Cerebellar nuclear complex (tissue), 1 donor: ENCODE results near the gene OR2J1.
"Not testable (repeated sequence)": the region's sequence is repeated elsewhere in the genome, so short reads cannot be mapped to it uniquely, and the experiment has no call there.

Source experiments
- DNase-seq, 2 experiments: peaks; one replicate each; lab custom pipeline; 2025; lab: John Stamatoyannopoulos, UW

The OR2J1 gene

DNA sequence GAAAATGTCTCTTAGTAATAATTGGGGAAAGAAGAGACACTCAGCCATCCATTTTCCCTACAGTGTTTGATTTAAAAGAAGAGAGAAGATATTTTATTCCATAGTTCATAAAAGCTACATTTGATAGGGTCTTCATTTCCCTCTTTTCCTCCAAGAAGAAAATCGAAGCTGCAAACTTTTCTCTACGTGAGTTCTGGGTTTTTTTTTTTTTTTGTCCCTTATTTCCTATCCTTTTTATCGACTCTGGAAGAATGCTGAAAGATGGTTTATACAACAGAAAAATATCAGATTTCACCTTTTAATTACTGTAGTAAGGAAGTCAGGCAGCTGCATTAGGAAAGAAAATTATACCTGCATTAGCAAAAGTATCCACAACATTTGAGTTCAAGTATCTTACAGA lies at the start of gene OR2J1:
OR2J1 (plus strand) TSS at position 301 of the 400 bp plus-strand sequence. CDS start 1,453 bp downstream, outside the sequence.
- DNase-seq, result no peak

- DNase-seq, result no peak
Observed at GRCh38 chr6:29051680-29052079, 47.6 kb upstream of the OR2J1 start.

- DNase-seq, result no peak
Observed at GRCh38 chr6:29071831-29072723, 27.2 kb upstream of the OR2J1 start.

- no peak for DNase-seq
Observed at GRCh38 chr6:29079203-29079602, 20.1 kb upstream of the OR2J1 start.

DNA sequence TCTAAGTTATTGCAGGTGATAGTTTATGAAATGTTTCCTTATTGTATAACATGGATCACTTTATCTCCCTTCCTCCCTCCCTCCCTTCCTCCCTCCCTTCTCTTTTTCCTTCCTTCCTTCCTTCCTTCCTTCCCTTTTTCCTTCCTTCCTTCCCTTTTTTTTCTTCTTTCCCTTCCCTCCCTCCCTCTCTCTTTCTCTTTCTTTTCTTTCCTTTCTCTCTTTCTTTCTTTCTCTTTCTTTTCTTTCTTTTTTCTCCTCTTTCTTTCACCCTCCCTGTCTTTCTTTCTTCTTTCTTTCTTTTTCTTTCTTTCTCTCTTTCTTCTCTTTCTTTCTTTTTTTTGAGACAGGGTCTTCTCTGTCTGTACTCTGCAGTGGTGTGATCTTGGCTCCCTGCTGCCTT lies 18.0 kb upstream of the OR2J1 start:
- no peak for DNase-seq

- DNase-seq, result no peak
Observed at GRCh38 chr6:29082457-29082856, 16.8 kb upstream of the OR2J1 start.

- no peak for DNase-seq
Observed at GRCh38 chr6:29087213-29087612, 12.1 kb upstream of the OR2J1 start, which contains the start of gene OR2B3. Gene OR2B3 (minus strand): TSS chr6:29087313. CDS start chr6:29087248, 65 bp downstream.

- DNase-seq, result no peak
Observed at GRCh38 chr6:29092957-29093356, 6.3 kb upstream of the OR2J1 start.

GRCh38 chr6:29097803-29098202 lies 1.5 kb upstream of the OR2J1 start:
- DNase-seq, result no peak

- DNase-seq, result no peak
Observed at GRCh38 chr6:29107758-29108157, 8.5 kb downstream of the OR2J1 start, which contains the start of gene OR2J3. Gene OR2J3 (plus strand): TSS chr6:29108058. CDS start chr6:29111891, 3,833 bp downstream.

- no peak for DNase-seq
Observed at GRCh38 chr6:29112135-29112534, 12.8 kb downstream of the OR2J1 start.

DNA sequence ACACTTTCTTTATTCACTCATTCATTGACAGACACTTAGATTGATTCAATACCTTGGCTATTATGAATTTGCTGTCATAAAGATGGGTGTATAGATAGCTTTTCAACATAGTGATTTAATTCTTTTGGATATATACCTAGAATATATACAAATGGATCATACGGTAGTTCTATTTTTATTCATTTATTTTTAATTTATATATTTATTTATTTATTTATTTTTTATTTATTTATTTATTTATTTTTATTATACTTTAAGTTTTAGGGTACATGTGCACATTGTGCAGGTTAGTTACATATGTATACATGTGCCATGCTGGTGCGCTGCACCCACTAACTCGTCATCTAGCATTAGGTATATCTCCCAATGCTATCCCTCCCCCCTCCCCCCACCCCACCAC lies 15.7 kb downstream of the OR2J1 start:
- not testable (repeated sequence) for DNase-seq

DNA sequence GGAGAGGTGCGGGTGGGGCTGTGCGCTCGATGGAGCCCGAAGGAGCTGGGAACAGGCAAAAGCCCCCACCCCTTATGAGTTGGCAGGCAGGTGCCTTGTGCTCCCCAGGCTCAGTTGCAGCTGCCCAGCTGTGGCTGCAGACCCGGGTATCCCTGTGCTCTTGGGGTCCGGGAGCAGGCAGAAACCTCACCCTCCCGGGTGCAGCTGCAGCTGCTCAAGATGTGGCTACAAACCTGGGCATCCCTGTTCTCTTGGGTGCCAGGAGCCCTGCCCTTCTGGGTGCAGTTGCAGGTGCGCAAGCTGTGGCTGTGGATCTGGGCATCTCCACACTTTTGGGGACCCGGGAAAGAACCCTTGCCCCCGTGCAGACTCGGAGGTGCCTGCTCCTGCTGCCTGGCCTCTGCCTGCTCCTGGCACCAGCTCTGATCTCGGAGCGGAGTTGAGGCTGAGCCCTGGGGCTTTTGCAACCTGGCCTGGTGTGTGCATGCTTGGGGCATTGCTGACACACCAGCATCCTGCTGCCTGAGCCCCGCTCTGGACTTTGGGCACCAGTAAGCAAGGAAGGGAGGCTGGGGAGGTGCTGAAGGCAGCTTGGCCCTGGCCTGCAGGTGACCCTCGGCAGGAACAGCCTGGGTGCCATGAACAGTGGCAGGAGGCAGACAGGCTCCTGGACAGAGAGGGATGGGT lies 30.2 kb downstream of the OR2J1 start:
- no peak for DNase-seq

- DNase-seq, result no peak
Observed at GRCh38 chr6:29130644-29131043, 31.4 kb downstream of the OR2J1 start.

DNA sequence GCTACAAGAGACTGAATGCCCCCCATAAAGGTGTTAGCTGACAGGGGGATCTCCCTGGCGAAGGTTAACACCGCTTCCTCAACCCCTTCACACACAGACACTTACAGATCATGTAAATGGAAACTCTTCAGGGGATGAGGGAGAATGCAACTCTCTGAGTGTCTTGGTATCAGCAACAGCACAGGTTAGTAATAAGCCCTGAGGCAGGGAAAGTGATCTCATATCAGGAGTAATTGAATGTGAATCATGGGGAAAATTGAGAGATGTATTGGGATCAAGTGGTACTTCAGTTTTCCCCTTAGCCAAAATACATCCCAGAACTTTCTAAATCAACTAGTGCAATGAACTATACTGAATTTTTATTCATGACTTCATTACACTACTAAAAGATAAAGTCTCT lies 32.4 kb downstream of the OR2J1 start:
- DNase-seq, result no peak

GRCh38 chr6:29137724-29138123 lies 38.4 kb downstream of the OR2J1 start:
- no peak for DNase-seq

GRCh38 chr6:29141606-29142005 lies 42.3 kb downstream of the OR2J1 start:
- no peak for DNase-seq

DNA sequence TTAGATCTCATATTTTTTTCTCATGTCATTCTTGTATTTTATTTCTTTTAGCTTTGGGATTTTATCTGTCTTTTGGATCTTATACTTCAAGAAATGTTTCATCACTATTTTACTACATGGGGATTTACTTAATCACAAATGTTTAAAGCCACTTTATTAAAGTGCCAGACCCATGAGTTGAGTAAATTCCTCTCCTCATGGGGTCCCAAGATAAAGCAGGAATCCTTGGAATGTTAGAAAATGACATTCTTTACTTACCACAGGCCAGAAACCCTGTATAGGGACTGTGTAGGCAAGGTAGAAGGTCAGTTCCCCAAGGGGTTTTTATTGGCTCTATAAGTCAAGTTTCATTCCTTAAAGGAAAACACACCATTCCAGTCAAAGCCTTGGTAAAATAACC lies 43.0 kb downstream of the OR2J1 start:
- DNase-seq, result no peak

- DNase-seq, result no peak
Observed at GRCh38 chr6:29146179-29146578, 46.9 kb downstream of the OR2J1 start.

DNA sequence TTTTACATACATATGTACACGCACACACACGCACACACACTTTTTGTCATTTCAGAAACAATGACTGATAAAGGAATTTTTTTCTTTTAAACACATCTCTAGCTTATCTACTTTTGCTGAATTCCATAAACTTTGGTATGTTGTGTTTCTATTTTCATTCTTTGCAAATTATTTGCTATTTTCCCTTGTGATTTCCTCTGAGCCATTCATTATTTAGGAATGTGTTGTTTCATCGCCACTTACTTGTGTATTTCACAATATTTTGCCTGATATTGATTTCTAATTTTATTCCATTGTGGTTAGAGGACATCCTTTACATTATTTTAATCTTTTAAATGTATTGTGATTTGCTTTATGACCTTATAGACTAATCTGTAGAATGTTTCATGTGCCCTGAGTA lies 47.8 kb downstream of the OR2J1 start:
- no peak for DNase-seq

GRCh38 chr6:29149444-29149843 lies 50.2 kb downstream of the OR2J1 start:
- not testable (repeated sequence) for DNase-seq
